Activated T-cell treated with anti-CD3 and anti-CD28 coated beads for 4 hours (primary cell): Measurements from ENCODE around the gene DPH7.
"Not testable (repeated sequence)": the region's sequence is repeated elsewhere in the genome, so short reads cannot be mapped to it uniquely, and the experiment has no call there.

Source experiments
- DNase-seq: peaks from one replicate; pipeline ENCODE4 v3.0.0-alpha.2; 2020

Gene DPH7

GRCh38 chr9:137516144-137516917 lies 62.4 kb downstream of the DPH7 start:
- DNase-seq = no peak

GRCh38 chr9:137515338-137515724 lies 63.4 kb downstream of the DPH7 start:
- DNase-seq = no peak

GRCh38 chr9:137514691-137515337 lies 63.9 kb downstream of the DPH7 start:
- DNase-seq = no peak

- not testable (repeated sequence) for DNase-seq
Observed at GRCh38 chr9:137513801-137514570, 64.7 kb downstream of the DPH7 start.

- DNase-seq = not testable (repeated sequence)
Observed at GRCh38 chr9:137513136-137513535, 65.6 kb downstream of the DPH7 start.

- no peak for DNase-seq
Observed at GRCh38 chr9:137511758-137512463, 66.8 kb downstream of the DPH7 start.

- not testable (repeated sequence) for DNase-seq
Observed at GRCh38 chr9:137511126-137511525, 67.6 kb downstream of the DPH7 start.

GRCh38 chr9:137509198-137509597 lies 69.5 kb downstream of the DPH7 start:
- no peak for DNase-seq

- no peak for DNase-seq
Observed at GRCh38 chr9:137506702-137507171, 72.0 kb downstream of the DPH7 start.

DNA sequence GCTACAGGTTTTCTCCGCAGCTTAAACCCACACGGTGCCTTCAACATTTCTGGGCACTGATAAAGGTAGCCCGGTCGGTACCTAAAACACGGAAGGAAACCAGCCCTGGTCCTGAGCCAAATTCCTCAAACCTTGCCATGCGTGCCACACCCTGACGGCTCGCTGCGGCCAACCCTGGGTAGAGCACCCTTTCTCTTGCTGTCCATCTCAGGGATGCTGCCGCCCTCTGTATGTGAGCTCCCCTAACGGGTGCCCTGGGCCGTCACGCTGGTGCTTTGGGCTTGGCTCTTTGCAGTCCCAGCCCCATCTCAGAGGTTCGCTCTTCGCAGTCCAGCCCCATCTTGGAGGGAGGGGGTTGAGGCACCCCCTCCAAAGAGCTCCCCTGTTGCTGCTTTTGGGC lies 72.5 kb downstream of the DPH7 start:
- no peak for DNase-seq

DNA sequence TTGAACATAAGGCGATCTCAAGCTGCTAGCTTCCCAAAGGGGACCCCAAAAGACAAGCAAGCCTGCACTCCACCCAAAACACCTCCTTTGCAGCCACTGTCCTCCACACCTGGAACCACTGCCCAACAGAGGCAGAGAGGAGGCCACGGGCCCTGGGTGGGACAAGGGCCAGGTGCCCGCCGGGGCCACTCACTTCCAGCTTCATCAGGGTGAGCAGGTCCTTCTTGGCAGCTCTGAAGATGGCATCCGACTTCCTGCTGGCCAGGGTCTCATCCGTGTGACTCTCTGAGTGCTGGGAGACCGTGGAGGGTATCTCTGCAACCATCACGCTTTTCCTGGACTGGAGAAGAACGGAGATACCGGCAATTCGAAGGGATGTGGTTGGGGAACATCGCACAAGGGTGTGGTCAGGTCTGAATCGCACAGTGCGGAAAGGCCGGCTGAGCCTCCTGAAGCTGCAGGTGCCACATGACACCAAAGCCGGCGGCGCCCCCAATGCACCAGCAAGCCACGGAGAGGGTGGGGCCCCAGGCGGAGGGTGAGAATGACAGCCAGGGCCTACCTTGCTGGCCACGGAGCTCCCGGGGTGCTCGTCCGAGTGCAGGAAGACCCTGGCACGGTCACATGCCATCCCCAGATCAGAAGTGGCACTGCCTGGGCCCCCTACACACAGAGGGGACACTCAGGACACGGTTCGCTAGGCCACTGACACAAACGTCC lies 73.1 kb downstream of the DPH7 start:
- no peak for DNase-seq
